NCI-H1694 treated with DMSO at 0.1 percent for 48 hours (cell line): ENCODE data around the gene EARS2.
"Not testable (repeated sequence)": the region's sequence is repeated elsewhere in the genome, so short reads cannot be mapped to it uniquely, and the experiment has no call there.

Experiments used
- DNase-seq: peaks from one replicate; lab custom pipeline; 2025; lab: John Stamatoyannopoulos, UW

EARS2 gene

DNA sequence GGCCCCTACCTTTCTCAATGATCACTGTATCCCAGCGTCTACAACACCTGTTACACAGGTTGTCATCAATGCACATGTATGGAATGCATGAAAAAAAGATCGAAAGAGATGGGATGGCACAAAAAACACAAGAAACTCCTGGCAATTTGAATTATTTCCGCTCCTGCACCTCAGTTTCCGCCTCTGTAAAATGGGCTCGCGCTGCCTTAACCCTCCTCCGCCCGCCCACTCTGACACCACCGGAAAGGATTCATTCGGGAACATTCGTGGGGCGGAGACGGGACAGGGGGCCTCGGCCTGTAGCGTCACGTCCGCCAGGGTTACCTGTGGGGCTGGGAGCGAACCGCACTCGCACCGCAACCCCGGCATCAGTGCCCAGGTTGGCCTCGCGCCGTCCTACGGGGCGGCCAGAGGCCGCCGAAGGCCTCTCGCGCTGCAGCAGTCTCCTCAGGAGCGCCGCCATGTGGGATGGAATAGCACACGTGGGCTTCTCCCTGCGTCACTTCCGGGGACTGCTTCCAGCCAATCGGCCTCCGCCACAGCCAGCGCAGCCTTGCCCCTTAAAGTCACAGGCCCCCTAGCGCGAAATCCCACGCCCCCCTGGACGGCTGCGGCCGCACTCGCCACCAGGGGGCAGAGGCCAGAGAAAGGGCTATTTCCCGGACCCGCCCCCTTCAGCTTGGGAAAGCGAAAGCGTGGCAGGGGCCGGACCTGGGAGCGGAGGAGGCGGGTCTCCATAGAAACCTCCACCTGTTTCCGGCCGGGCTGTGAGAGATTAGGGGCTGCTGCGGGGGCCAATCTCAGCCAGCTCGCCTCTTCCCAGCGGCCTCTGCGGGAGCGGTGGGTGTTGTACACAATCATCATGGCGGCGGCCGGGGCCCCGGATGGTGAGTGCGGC, at the start of gene EARS2, which contains the start of gene UBFD1:
Gene EARS2 (minus strand): TSS at position 470 of the 898 bp plus-strand sequence. CDS start 7 bp downstream, at position 463.
Gene UBFD1 (plus strand): TSS at position 847 of the 898 bp plus-strand sequence. CDS start 16 bp downstream, at position 863.
- peak; percentile 98 for DNase-seq

DNA sequence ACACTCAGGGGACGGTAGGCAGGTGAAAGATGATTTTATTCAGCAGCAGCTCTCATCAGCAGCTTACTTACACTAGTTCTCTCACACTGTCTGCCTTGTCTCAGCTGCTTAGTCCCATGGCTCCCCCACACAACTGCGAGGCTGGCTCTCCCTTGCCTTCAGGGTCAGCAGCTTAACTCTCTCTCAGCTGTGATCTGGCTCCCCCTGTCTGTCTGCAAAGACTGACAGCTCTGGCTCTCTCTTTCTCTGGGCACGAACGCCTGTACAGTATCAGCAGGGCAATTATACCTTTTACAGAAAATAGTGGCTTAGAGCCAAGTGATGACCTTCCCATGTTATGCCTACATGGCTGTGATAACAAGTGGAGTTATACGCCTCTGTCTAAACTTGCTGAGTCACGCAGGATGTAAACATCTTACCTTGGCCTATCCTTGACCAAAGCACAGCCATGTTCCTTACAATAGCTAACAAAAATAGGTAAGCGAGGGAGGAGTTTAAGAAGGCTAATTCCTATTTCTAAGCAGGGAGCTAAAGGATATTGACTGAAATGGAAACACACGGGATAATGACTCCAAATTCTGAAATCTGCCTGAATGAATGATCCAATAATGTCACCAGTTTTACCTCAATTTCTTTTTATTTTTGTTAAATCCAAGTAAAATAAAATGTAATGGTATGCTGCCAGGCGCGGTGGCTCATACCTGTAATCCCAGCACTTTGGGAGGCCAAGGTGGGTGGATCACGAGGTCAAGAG, 40.0 kb upstream of the EARS2 start:
- peak; percentile 24 for DNase-seq

DNA sequence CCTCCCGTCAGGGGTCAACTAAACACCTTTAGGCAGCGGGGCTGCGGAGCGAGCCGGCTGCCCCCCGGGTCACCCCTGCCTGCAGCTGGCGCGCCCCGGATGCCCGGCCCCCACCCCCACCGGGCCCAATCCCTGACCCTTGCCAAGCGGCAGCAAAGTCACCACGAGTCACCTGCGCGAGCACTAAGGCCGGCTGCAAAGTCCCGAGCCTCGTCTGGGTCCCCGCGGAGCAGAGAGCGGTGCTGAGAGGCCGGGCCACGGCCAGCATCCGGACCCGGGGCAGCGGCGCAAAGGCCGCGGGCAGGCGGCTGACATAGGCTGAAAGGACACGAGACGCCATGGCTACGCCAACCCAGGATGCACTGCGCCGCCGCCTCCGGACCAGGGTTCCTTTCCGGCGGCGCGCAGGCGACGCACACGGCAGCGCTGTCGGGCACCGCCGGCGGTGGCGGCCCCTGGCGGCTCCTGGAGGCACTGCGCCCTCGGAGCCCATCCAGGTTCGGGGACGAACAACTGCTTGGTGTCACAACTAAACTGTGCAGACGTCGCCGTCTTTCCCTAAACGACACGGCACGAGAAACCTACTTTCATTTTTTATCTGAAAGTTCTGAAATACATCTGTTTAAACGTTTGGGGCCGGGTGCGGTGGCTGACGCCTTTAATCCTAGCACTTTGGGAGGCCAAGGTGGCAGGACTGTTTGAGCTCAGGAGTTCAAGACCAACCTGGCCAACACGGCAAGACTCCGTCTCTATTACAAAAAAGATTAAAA, 39.0 kb upstream of the EARS2 start, which contains the start of gene NDUFAB1:
Gene NDUFAB1 (minus strand): TSS at position 366 of the 770 bp plus-strand sequence. CDS start 26 bp downstream, at position 340.
- peak; percentile 55 for DNase-seq

DNA sequence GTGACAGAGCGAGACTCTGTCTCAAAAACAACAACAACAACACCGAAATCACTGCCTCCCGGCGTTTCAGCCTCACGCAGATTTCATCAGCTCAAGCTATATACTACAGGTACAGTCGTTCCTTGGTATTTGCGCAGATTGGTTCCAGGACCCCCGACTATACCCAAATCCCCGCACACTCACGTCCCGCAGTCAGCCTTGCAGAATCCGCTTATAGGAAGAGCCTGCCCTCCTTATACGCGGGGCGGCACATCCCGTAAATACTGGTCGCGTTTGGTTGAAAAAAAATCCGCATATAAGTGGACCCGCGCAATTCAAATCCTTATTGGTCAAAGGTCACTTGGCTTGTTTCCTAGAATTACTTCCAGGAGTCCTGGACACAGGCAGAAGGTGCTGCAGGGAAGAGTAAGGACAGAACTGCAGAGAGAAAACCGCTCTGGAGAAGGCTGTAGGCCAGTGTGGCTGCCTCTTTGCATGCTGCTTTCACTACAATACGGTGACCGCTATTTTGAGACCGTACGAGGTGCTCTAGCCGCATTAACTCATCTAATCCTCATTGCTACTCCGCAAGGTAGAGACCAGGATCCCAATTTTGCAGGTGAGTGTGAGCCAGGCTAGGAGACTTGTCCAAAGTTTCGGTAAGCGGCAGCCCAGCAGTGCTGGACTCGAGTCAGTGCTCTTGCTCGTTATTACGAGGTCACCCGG, 38.2 kb upstream of the EARS2 start:
- no peak for DNase-seq

DNA sequence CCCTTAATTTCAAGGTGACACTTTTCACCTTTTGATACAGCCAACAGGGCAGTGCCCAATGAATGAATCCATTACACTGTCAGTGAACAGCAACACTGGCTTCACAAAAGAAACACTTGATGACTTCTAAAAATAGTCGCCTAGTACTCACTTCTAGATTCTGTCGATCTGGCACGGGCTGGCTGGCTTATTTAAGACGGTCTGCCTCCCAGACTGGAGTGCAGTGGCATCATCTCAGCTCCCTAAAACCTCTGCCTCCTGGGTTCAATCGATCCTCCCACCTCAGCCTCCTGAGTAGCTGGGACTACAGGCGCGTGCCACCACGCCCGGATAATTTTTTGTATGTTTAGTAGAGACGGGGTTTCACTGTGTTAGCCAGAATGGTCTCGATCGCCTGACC, 37.0 kb upstream of the EARS2 start:
- no peak for DNase-seq

DNA sequence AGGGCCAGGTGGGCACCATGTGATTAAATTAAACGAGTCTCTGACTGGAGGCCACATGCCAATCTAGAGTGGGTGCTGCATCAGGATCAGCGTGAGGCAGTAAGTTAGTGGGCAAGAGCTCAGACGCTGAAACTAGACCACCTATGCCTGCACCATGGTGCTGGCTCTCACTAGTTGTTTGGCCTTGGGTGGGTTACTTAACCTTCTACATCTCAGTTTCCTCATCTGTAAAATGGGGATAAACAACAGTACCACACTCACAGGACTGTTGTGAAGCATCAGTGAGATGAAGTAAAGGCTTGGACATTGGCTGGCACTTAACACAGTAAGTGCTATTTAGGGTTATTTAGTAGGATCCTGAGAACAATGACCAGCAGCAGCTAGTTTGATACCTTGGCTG, 33.0 kb upstream of the EARS2 start:
- no peak for DNase-seq

DNA sequence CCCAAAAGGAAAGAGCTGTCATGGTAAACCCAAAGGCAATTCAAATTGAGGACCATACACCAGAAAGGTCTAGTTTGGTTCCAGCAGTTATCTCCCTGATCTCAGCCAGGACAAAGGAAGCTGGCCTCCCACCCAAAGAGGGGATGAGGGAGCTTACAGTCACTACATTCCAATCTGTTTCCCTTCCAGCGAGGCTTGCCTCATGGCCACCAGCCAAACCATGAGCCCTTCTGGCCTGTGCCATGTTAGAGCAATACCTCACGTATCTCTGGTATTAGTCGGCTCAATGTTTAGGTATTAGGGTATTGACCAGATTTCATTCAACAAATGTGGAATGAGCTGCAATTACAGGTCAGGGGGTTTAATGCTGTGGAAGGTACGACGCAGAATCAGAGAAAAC, 30.6 kb upstream of the EARS2 start:
- no peak for DNase-seq

DNA sequence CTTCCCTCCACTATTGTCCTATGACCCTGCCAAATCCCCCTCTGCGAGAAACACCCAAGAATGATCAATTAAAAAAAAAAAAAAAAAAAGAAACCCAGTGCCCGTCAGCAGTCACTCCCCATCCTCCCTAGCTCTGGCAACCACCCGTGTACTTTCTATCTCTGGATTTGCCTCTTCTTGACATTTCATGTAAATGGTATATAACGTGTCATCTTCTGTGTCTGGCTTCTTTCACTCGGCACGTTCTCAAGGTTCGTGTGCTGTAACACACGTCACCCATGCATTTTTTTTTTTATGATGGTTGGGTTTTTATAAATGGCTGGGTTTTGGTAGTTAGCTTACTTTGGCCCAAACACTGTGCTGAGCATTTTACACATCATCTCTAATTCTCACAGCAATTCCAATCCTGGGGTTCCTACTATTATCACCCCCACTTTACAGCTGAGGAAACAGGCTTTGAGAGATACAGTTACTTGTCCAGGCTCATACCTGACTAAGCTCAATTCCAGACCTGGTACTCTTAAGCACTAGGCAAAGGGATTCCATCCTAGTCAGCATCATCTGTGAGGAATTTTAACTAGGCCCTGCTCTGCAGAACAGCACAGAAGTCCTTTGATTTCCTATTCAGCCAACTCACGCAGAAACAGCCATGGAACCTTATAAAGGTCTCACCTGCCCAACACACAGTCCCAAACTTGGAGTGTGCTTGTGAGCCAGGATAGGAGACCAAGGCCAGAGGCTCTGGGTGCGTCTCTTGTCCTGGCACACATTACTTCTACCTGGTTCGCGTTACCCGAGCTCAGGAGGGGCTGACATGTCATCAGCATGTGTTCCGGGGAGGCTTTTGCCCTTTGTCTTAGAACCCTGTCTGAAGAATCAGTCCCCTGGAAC, 27.3 kb upstream of the EARS2 start:
- no peak for DNase-seq

DNA sequence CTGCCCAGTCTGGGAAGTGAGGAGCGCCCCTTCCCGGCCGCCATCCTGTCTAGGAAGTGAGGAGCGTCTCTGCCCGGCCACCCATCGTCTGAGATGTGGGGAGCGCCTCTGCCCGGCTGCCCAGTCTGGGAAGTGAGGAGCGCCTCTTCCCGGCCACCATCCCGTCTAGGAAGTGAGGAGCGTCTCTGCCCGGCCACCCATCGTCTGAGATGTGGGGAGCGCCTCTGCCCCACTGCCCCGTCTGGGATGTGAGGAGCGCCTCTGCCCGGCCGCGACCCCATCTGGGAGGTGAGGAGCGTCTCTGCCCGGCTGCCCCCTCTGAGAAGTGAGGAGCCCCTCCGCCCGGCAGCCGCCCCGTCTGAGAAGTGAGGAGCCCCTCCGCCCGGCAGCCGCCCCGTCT, 26.1 kb upstream of the EARS2 start:
- not testable (repeated sequence) for DNase-seq

DNA sequence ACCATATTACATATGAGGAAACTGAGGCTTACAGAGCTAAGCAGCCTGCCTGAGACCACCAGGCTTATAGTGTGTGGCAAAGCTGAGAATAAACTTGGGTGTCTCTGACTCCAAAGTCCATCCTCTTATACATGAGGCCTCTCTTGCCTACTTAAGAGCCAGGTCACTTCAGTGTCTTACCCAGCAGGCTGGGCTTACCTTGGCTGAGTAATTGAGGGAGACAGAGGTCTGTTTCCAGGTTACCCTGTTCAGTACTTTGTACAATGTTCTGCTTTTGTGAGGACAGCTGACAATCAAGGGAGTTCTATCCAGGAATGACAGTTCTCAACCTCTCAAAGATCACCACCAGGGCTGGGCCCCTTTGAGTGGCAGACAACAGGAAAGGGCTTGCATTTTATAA, 24.6 kb upstream of the EARS2 start:
- no peak for DNase-seq

DNA sequence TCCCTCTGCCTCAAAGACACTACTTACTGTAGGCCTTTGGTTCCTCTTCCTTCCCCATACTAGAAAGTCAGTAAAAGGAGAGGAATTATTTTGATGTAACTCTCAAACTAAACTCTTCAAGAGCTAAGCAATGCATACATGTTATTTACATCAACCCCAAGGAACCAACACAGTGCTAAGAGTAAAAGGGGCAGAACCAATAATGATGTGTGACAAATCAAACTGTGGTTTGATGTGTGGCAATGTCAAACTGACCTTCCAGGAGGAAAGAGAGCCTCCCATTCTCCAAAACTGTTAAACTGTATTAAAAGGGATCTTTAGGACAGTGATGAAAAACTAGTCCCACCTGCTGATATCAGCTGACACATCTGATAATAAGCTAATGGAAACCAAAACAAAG, 23.2 kb upstream of the EARS2 start:
- DNase-seq, result no peak

DNA sequence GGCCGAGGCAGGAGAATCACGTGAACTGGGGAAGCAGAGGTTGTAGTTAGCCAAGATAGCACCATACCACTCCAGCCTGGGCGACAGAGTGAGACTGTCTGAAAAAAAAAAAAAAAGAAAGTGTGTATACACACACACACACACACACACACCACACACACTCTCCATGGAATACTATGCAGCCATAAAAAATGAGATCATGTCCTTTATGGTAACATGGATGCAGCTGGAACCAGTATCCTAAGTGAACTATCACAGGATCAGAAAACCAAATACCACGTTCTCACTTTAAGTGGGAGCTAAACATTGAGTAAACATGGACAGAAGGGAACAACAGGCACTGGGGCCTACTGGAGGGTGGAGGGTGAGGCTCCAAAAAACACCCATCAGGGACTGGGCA, 22.2 kb upstream of the EARS2 start:
- DNase-seq, result no peak

DNA sequence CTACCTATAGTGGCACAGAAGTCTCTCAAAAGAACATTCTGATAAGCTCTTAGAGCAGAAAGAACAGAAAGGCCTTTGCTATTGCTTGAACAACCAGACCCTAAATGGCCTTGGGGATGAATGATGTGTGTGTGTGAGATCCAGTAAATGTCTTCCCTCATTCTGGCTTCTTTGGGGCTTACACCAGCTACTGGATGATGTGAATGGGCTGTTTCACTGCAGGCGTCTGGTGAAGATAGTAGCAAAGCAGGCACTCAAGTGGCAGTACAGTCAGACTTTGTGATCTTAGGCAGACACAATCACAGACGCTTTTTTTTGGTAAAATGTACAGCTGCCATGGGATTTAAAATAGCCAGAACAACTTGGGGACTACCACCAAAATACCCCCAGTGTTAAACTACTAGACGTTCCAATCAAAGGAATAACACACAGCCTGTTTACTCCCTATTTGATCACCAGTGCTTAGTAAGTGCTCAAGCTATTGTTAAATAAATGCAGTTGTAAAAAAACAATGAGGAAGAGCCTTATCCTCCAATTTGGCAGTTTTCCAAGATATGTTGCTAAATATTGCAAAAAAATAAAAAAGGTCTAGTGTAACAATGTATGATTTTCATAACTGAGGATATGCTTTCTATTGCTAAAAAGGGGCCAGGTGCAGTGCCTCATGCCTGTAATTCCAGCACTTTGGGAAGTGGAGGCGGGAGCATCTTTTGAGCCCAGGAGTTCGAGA, 21.1 kb upstream of the EARS2 start:
- no peak for DNase-seq

DNA sequence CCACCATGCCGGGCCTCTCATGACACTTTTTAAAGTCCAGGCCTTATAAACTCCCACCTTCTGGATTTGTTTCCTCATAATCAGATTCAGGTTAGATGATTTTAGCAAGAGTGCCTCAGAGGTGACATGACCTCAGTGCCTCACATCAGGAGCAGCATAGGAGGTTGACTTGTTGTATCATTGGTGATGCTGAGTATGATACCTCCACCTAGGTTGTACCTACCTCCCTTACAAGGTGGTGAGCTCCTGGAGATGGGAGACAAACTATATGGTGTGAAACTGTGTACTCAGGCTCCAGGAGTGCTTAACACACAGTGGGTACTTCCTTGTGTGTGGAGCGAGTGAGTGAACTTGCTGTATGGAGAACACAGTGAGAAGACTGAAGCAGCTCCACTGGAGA, 20.3 kb upstream of the EARS2 start:
- DNase-seq, result no peak

DNA sequence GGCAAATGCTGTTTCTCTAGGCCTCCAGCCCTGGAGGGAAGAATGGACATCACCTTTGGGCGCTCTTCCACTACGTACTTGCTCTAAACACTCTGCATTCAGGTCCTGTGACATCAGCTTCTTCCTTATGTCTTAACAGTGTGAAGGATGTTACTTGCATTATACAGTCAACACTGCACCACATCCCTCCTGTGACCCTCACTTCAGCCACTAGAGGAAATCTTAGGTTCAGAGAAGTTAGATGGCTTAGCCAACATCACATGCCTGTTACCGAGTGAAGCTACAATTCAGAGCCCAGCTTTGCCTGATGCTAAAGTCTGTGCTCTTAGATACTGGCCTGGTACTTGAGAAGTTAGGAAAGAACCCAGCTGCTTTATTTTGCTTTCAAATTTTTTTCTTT, 18.7 kb upstream of the EARS2 start:
- DNase-seq, result no peak

DNA sequence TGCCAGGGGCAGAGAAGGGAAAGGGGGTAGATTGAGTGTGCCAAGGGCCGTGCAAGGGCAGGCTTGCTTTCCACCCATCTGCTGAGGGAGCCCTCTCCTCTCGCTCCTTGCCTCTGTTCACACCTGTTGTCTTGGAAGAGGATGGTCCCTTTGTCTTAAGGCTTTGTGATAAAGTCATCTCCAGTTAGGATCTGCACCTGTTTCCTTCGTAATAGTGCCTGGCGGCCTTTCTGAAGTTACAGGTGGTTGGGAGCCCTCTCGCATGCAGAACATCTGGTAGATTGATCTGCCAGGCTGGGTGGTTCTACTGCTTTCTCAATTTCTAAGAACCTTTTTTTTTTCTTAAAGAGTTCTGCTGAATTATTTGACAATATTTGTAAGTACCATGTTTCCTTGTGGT, 16.7 kb upstream of the EARS2 start:
- DNase-seq, result no peak

DNA sequence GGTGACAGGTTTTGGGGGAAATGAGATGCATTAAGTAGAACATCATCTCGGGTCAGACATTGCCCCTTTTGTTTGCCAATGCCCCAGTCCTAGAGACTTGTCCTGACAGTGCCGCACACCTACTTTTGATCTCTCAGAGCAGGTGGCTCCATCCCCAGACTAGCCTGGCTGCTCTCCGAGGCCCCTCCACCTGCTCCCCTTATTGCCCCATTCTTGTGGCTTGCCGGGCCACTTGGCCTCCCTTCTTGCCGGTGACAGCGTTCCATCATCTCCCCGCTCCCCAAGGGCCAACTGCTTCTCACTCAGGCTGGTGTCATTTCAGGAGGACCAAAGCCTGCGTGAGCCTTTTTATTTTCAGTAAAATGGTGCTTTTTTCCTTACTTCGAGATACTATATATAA, 15.2 kb upstream of the EARS2 start:
- no peak for DNase-seq

DNA sequence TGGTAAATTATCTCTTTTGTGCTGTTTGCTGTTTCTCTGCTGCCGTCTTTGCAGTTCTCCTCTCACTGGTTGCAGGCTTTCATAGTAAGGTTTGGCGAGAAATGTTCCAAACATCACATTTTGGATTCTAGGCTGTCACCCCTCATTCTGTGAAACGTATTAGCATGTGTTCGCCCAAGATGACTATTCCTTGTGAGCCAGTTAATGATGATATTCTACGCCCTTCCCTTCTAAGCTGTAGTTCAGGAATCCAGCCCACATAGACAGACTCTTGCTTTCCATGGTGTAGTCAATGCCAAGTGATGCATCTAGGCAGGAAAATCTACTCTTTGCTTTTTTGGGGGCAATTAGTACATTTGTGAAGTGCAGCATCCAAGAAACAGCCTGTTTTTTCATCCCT, 14.7 kb upstream of the EARS2 start:
- DNase-seq, result no peak

DNA sequence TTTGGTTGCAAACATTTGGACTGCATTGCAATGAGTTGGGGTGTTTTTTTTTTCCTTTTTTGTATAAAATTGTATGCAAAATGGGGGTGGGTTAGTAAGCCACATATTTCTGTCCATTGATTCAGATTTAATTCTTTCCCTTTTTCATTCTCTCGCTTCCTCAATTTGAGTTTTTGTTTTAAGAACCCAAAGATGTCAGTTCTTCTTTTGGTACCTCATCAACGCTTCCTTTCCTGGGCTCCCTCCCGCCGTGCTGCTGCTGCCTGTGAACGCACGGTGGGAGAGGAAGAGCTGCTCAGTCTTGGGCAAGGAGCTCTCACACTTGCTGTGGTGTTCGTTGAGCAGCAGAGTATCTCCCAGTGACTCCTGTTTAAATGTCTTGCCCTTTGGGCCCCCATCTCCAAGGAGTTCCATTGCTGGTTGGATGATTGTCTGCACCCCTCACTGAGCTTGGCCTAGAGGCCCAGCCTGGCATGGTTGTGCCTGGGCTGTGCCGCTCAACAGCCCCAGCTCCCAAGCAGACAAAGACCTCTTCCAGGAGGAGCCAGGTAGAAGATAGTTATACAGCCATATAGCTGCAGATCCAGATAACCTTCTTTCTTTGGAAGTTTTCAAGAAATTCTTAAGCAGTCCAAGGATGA, 14.0 kb upstream of the EARS2 start:
- DNase-seq, result no peak
